NCI-H1105 treated with DMSO at 0.1 percent for 48 hours (cell line): ENCODE results near the gene KMT2B.
"Not testable (repeated sequence)": the region's sequence is repeated elsewhere in the genome, so short reads cannot be mapped to it uniquely, and the experiment has no call there.

Experiments
- DNase-seq: peaks from one replicate; lab custom pipeline; 2025; lab: John Stamatoyannopoulos, UW

Gene KMT2B

GRCh38 chr19:35757231-35757748 lies 39.5 kb downstream of the KMT2B start:
- no peak for DNase-seq

- peak; percentile 99 for DNase-seq
Measured at GRCh38 chr19:35757749-35758608, 40.2 kb downstream of the KMT2B start, which contains the start of gene PROSER3. TSS of gene PROSER3 (plus strand) at chr19:35758176. CDS start at chr19:35758216, 40 bp downstream.

- no peak for DNase-seq
Measured at GRCh38 chr19:35759697-35760096, 41.9 kb downstream of the KMT2B start.

- no peak for DNase-seq
Measured at GRCh38 chr19:35760711-35761349, 43.0 kb downstream of the KMT2B start.

GRCh38 chr19:35764432-35765315 lies 46.9 kb downstream of the KMT2B start:
- no peak for DNase-seq

GRCh38 chr19:35766571-35767104 lies 48.8 kb downstream of the KMT2B start:
- DNase-seq = no peak

GRCh38 chr19:35767288-35768081 lies 49.7 kb downstream of the KMT2B start:
- DNase-seq = no peak

GRCh38 chr19:35768082-35768421 lies 50.2 kb downstream of the KMT2B start:
- DNase-seq = no peak

GRCh38 chr19:35772362-35772761 lies 54.6 kb downstream of the KMT2B start:
- DNase-seq = not testable (repeated sequence)

- no peak for DNase-seq
Measured at GRCh38 chr19:35773020-35773806, 55.4 kb downstream of the KMT2B start.

- peak; percentile 42 for DNase-seq
Measured at GRCh38 chr19:35774274-35775045, 56.7 kb downstream of the KMT2B start.

- no peak for DNase-seq
Measured at GRCh38 chr19:35775046-35775297, 57.2 kb downstream of the KMT2B start.

- DNase-seq = peak; percentile 98
Measured at GRCh38 chr19:35775298-35776101, 57.7 kb downstream of the KMT2B start, which contains the start of gene ARHGAP33. TSS of gene ARHGAP33 (plus strand) at chr19:35775564. CDS start at chr19:35775659, 95 bp downstream.

- no peak for DNase-seq
Measured at GRCh38 chr19:35776102-35776788, 58.4 kb downstream of the KMT2B start.

- no peak for DNase-seq
Measured at GRCh38 chr19:35777086-35777841, 59.5 kb downstream of the KMT2B start.

- no peak for DNase-seq
Measured at GRCh38 chr19:35777961-35778360, 60.2 kb downstream of the KMT2B start.

GRCh38 chr19:35779033-35779432 lies 61.2 kb downstream of the KMT2B start:
- no peak for DNase-seq
